Dedifferentiated amniotic fluid mesenchymal stem cell (primary cell): Measurements from ENCODE around the gene DIP2C.

Experiments
- DNase-seq: peaks from one replicate; pipeline ENCODE4 v3.0.0-alpha.2; 2016; ENCODE audit errors: extremely low spot score

The DIP2C gene

GRCh38 chr10:627032-627992 lies 62.2 kb downstream of the DIP2C start:
- no peak for DNase-seq

GRCh38 chr10:625751-626711 lies 63.4 kb downstream of the DIP2C start:
- no peak for DNase-seq

GRCh38 chr10:625333-625696 lies 64.2 kb downstream of the DIP2C start:
- DNase-seq = no peak

- DNase-seq = peak; percentile 55
Measured at GRCh38 chr10:624605-625332, 64.7 kb downstream of the DIP2C start.

GRCh38 chr10:624312-624604 lies 65.2 kb downstream of the DIP2C start:
- DNase-seq = no peak

GRCh38 chr10:623477-624311 lies 65.8 kb downstream of the DIP2C start:
- DNase-seq = no peak

- DNase-seq = no peak
Measured at GRCh38 chr10:623014-623413, 66.5 kb downstream of the DIP2C start.

GRCh38 chr10:621981-622740 lies 67.3 kb downstream of the DIP2C start:
- DNase-seq = no peak

GRCh38 chr10:621513-621912 lies 68.0 kb downstream of the DIP2C start:
- DNase-seq = no peak

GRCh38 chr10:620971-621370 lies 68.5 kb downstream of the DIP2C start:
- DNase-seq = no peak

- DNase-seq = no peak
Measured at GRCh38 chr10:620417-620816, 69.1 kb downstream of the DIP2C start.

GRCh38 chr10:619710-620109 lies 69.8 kb downstream of the DIP2C start:
- no peak for DNase-seq

GRCh38 chr10:618229-618989 lies 71.1 kb downstream of the DIP2C start:
- DNase-seq = no peak

- DNase-seq = no peak
Measured at GRCh38 chr10:617471-617870, 72.0 kb downstream of the DIP2C start.

GRCh38 chr10:615583-616152 lies 73.8 kb downstream of the DIP2C start:
- peak; percentile 70 for DNase-seq

GRCh38 chr10:614790-615582 lies 74.5 kb downstream of the DIP2C start:
- DNase-seq = no peak

GRCh38 chr10:614139-614711 lies 75.2 kb downstream of the DIP2C start:
- no peak for DNase-seq
